HUES64 (cell line): ENCODE data around the gene TAS2R60.

Experiments
- H3K27ac ChIP-seq: 2 replicates; pipeline ENCODE4 v1.7.0; 2013; ENCODE audit warnings: low read depth, low read length, inconsistent platforms
- H3K27me3 ChIP-seq: 2 replicates; pipeline ENCODE4 v1.6.1; 2013; ENCODE audit warnings: mild to moderate bottlenecking, low read length; ENCODE audit not compliant: insufficient read depth
- H3K36me3 ChIP-seq: 2 replicates; pipeline ENCODE4 v1.6.1; 2013; ENCODE audit warnings: mild to moderate bottlenecking, low read length; ENCODE audit not compliant: insufficient read depth
- H3K4me1 ChIP-seq: 2 replicates; pipeline ENCODE4 v1.6.1; 2013; ENCODE audit warnings: mild to moderate bottlenecking, low read length, moderate library complexity; ENCODE audit not compliant: insufficient read depth
- H3K4me3 ChIP-seq: 2 replicates; pipeline ENCODE4 v1.5.1; 2013; ENCODE audit warnings: mild to moderate bottlenecking, low read length, moderate library complexity
- H3K9ac ChIP-seq: 2 replicates; pipeline ENCODE4 v1.6.1; 2013; ENCODE audit warnings: mild to moderate bottlenecking, low read depth, low read length
- H3K9me3 ChIP-seq: 2 replicates; pipeline ENCODE4 v1.6.1; 2013; ENCODE audit warnings: low read depth, low read length; ENCODE audit not compliant: insufficient read depth
- WGBS: fragments of 150-250, 120-280 bp; methylation state at CpG from one replicate; pipeline ENCODE4 v1.1.7; 2013; ENCODE audit warnings: missing lambda C conversion rate; 5-methylcytosine and 5-hydroxymethylcytosine counted together

The TAS2R60 gene

DNA sequence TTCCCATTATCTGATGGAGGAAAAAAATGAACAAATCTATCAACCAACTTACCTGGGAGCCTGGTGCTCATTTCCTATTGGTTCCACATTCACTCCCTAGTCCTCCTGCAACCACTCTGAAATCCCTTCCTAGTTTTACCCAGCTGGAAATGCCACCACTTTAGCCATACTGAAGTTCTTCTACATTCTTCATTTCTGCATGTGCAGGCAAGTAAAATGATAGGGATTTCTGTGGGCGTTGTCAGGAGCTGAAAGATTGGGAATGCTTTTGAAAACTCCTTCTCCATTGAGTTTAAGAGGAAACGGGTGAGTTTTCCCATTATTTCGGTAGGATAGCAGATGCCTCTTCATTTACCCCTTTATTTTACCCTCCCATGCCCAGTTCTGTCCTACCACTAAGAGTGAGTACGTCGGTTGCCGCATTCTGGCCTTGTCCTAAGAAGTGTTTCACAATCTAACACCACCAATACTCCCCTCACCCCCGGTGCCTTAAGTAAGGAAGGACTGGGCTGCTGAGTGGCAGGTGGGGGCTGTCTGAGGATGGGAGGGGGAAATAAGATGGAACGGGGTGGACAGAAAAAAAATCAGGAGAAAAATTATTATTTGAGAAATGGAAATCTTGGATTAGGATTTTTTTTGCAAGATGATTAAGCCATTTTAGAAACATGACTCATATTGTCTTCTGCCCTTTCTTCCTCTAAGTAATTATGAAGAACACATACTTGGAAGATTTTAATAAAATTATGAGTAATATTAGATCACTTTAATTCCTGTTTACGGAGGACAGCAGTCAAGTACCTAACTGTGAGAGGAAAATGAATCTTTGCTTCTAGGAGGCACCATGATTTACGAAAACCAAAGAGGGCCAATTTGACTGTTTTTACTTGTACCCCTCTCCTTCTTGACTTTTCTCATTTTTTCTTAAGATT is 13.2 kb upstream of the TAS2R60 start:
- Histone ChIP-seq H3K9ac (no peak overlapping the region), H3K36me3 (no peaks in the 10 kb centered on the region), H3K4me1 (no peaks in the 10 kb centered on the region), H3K27me3 (no peaks in the 10 kb centered on the region), H3K4me3 (no peak overlapping the region), H3K27ac (no peak overlapping the region), H3K9me3 (no peaks in the 10 kb centered on the region)
- WGBS: 92% methylated on average over 10 of the region's 10 CpGs

DNA sequence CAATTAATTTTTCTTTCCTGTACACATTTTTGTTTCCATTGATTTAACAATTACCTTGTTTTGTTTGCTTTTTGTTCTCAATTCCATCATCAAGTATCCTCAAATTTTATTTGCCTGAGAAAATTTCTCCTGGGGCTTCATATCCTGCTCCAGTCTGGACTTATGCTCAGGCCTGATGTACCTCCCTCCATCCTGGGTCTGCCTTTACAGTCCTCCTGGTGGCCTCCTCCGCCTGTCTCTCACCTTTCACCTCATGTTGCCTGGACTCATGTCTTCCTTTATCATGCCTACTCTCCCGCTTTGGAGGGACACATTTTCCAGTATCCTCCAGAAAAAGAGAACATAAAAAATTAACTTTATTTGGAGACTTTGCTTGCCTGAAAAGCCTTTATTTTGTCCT is 12.1 kb upstream of the TAS2R60 start:
- Histone ChIP-seq H3K27ac (no peak overlapping the region), H3K36me3 (no peaks in the 10 kb centered on the region), H3K4me1 (peaks cover 2% of the 10 kb centered on the region; the same call in 1 of the 2 replicates), H3K4me3 (no peak overlapping the region), H3K9me3 (no peaks in the 10 kb centered on the region), H3K9ac (no peak overlapping the region), H3K27me3 (no peaks in the 10 kb centered on the region)
- 85% methylated on average over 2 of the region's 2 CpGs for WGBS

DNA sequence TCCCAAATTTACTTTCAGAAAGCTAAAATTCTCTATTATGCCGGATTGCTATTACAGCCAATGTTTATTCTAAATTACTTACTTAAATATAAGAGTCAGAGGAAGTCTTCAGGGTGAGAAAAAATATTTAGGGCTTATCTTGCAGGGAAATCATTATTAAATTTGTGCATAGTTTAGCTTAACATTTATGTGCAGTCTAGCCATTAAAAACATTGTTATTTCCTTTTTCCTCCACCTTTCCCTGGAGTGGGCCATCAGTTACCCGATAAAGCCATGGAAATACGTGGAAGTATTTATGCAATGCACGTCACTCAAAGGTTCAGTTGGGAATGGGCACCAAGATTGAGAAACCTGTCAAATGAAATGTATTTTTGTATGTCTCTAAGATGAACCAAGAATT is 9.5 kb upstream of the TAS2R60 start:
- Histone ChIP-seq H3K9me3 (no peaks in the 10 kb centered on the region), H3K27me3 (no peaks in the 10 kb centered on the region), H3K4me1 (peaks cover 14% of the 10 kb centered on the region; the same call in 1 of the 2 replicates), H3K4me3 (no peak overlapping the region), H3K9ac (no peak overlapping the region), H3K27ac (no peak overlapping the region), H3K36me3 (no peaks in the 10 kb centered on the region)
- 96% methylated on average over 3 of the region's 4 CpGs for WGBS

DNA sequence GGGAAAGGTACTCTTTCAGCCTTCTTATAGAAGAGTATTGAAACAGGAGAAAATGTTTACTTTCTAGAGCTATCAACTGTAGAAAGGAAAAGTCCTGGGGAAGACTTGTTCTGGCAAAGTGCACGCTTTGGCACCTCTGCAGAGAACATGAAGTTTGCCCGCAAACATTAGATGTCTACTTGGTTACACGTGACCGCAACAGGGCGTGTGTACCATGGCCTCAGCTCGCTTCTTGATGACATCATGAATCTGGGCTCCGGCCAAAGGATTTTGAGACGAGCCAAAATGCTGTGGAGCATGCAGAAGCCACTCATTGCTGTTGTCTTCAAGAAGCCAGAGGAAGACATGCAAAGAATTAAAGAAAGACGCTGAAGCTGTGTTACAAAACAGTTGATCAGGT is 8.6 kb upstream of the TAS2R60 start:
- Histone ChIP-seq H3K4me3 (no peak overlapping the region), H3K4me1 (peaks cover 14% of the 10 kb centered on the region; the same call in 1 of the 2 replicates), H3K36me3 (no peaks in the 10 kb centered on the region), H3K27me3 (no peaks in the 10 kb centered on the region), H3K27ac (no peak overlapping the region), H3K9ac (no peak overlapping the region), H3K9me3 (no peaks in the 10 kb centered on the region)
- WGBS: 95% methylated on average over 9 of the region's 9 CpGs

DNA sequence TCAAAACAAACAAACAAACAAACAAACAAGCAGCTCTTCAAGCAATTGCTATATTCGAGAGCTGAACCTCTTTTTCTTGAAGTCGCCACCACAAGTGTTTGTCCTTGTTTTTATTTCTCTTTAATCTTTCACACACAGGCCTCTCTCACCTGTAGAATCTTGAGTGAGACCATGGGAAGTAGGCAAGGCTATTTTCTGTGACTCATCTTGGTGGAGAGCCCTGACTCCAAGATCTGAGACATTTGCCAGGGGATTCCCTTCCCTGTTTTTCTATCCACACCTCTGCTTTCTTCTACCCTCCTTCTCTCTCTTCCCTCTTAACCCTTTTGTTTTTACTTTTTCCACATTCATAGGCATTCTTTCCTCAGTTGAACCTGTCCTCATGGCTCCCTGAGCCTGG is 8.0 kb upstream of the TAS2R60 start:
- no peak overlapping the region for H3K9ac ChIP-seq
- no peaks in the 10 kb centered on the region for H3K9me3 ChIP-seq
- H3K27ac ChIP-seq: no peak overlapping the region
- H3K27me3 ChIP-seq: no peaks in the 10 kb centered on the region
- H3K4me1 ChIP-seq: peaks cover 14% of the 10 kb centered on the region; the same call in 1 of the 2 replicates
- 93% methylated on average over 2 of the region's 2 CpGs for WGBS
- no peak overlapping the region for H3K4me3 ChIP-seq
- H3K36me3 ChIP-seq: no peaks in the 10 kb centered on the region

DNA sequence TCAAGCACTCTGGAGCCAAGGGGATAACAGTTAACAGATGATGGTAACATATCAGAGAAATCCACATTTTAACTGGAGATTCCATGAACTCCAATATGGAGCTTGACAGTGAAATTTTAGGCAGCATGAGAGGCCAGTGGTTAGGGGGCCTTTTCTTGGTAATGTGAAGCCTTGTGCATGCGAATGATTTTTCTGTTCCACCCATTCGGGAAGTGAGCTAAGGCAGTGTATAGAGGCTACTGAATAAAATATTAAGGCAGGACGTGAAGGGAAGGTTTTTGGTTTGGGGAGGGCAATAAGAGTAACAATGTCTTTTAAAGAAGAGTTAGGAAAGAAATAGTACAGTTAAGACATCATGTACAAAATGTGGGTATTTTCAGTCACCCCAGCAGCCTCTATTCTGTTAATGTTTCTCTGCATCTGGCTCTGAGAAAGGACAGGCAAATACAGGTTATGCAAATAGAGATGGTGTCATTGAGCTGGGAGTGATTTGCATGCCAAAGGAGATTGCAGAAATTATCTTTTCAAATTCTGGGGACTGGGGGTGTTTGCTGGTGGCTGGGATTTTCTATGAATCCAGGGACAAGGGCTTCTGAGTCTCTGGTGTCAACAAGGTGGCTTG is 6.8 kb upstream of the TAS2R60 start:
- 75% methylated on average over 3 of the region's 3 CpGs for WGBS
- no peak overlapping the region for H3K9ac ChIP-seq

DNA sequence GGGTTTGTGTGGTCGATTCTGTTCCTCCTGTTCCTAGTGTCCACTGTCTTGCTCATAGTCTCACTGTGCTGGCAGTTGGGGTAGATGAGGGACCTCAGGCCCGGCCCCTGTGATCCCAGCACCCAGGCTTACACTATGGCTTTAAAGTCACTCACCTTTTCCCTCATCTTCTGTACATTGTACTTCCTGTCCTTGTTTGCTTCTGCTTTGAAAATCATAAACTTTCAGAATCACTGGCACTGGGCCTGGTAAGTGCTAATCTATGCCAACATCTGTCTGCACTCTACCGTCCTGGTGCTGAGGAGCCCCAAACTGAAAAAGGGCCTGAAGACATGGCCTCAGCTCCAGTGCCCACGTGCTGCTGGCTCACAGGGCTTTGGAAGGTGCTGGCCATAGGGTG is 5.7 kb upstream of the TAS2R60 start:
- no peaks in the 10 kb centered on the region for H3K36me3 ChIP-seq
- peaks cover 14% of the 10 kb centered on the region; the same call in 1 of the 2 replicates for H3K4me1 ChIP-seq
- no peak overlapping the region for H3K9ac ChIP-seq
- 95% methylated on average over 4 of the region's 4 CpGs for WGBS
- H3K27me3 ChIP-seq: no peaks in the 10 kb centered on the region
- H3K9me3 ChIP-seq: no peaks in the 10 kb centered on the region
- H3K4me3 ChIP-seq: no peak overlapping the region
- H3K27ac ChIP-seq: no peak overlapping the region

More for the DNA sequence above, 6.8 kb upstream of the TAS2R60 start:
- Histone ChIP-seq H3K4me1 (peaks cover 14% of the 10 kb centered on the region; the same call in 1 of the 2 replicates), H3K36me3 (no peaks in the 10 kb centered on the region), H3K9me3 (no peaks in the 10 kb centered on the region), H3K27me3 (no peaks in the 10 kb centered on the region), H3K27ac (no peak overlapping the region; the same call in 1 of the 2 replicates), H3K4me3 (no peak overlapping the region)

DNA sequence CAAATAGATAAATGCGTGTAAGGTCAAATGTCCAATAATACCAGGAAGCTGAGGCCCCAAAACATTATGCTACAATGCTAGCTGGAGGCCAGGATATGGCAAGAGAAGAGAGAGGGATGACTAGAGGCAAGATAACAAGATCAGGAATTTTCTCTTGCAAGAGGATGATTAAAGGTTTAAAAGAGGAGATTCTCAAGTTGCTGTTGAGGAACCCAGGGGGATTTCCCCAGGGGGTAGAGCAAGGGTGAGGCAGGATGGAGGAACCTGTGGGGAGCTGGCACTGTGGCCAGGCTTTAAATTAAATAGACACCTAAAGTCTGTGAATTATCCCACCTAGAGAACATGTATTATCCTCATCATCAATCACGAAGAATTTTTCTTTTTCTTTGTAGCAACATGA is 3.4 kb upstream of the TAS2R60 start:
- Histone ChIP-seq H3K27me3 (no peaks in the 10 kb centered on the region), H3K4me1 (peaks cover 14% of the 10 kb centered on the region), H3K27ac (no peak overlapping the region), H3K9ac (no peak overlapping the region), H3K4me3 (no peak overlapping the region), H3K36me3 (no peaks in the 10 kb centered on the region), H3K9me3 (no peaks in the 10 kb centered on the region)
- WGBS: 100% methylated on average over 2 of the region's 2 CpGs

DNA sequence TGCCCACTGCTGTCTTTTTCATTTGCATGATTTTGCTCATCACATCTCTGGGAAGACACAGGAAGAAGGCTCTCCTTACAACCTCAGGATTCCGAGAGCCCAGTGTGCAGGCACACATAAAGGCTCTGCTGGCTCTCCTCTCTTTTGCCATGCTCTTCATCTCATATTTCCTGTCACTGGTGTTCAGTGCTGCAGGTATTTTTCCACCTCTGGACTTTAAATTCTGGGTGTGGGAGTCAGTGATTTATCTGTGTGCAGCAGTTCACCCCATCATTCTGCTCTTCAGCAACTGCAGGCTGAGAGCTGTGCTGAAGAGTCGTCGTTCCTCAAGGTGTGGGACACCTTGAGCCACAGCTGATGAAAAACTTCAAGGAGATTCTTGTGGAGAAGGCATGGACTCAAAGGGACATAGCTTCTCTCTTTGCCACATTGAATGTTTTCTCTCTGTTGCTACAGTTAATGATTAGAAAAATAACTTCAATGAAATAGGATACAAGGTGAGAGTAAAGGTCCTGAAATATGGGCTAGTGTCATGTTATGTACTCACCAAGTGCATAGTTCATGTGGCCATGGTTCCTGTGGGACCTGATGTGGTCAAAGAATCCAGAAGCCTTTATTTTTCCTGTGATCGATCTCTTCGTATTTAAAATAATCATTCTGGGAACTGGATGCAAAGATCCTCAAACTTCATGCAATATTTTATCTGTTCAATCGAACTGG is 970 bp downstream of the TAS2R60 start:
- WGBS: 95% methylated on average over 6 of the region's 6 CpGs
- Histone ChIP-seq H3K36me3 (no peaks in the 10 kb centered on the region), H3K27me3 (no peaks in the 10 kb centered on the region)

DNA sequence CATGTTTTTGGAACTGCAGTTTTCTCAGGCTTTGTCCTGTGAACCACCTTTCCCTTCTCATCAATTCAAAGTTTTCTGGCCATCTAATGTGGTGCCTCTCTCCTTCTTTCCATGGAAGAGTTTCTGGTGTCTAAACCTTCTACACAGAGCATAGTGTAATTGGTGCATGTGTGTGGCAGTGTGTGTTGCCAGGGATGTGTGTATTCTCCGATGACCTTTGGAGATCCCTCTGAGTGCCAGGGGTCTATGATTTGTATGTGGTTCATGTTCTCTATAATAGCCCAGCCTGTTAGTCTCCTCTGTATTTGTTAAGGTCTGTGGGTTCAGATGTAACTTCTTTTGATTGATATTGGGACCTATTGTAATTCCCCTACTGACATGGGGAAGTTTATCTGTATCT is 1.5 kb downstream of the TAS2R60 start:
- H3K4me1 ChIP-seq: peaks cover 17% of the 10 kb centered on the region; the same call in 1 of the 2 replicates
- no peak overlapping the region for H3K4me3 ChIP-seq
- 88% methylated on average over 1 of the region's 1 CpG for WGBS
- H3K9me3 ChIP-seq: no peaks in the 10 kb centered on the region
- H3K27me3 ChIP-seq: no peaks in the 10 kb centered on the region
- H3K9ac ChIP-seq: no peak overlapping the region
- H3K36me3 ChIP-seq: no peaks in the 10 kb centered on the region
- no peak overlapping the region for H3K27ac ChIP-seq

More for the DNA sequence above, 970 bp downstream of the TAS2R60 start:
- Histone ChIP-seq H3K9me3 (no peaks in the 10 kb centered on the region), H3K4me3 (no peak overlapping the region), H3K9ac (no peak overlapping the region), H3K4me1 (peaks cover 17% of the 10 kb centered on the region; the same call in 1 of the 2 replicates), H3K27ac (no peak overlapping the region)

DNA sequence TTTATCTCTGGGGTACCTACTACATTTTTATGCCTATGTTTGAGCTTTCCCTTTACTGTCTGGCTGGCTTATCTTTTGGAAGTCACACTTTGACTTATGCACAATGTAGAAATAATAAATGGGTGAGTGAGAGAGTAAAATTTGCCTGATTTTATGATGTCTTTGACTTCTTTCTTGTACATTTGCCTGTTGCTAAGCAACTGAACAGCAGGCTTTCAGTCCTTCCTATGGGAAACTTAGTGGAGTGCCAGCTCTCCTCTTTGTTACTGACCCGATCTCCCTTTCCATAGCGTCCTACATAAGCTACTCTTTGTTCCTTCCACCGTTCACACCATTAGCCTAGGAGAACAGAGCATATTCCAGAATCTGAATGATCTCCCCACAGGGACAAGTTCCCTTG is 4.2 kb downstream of the TAS2R60 start:
- H3K27me3 ChIP-seq: no peaks in the 10 kb centered on the region
- no peaks in the 10 kb centered on the region for H3K36me3 ChIP-seq
- no peak overlapping the region for H3K4me3 ChIP-seq
- no peaks in the 10 kb centered on the region for H3K9me3 ChIP-seq
- peaks cover 17% of the 10 kb centered on the region; the same call in 1 of the 2 replicates for H3K4me1 ChIP-seq
- no peak overlapping the region for H3K27ac ChIP-seq
- 75% methylated on average over 3 of the region's 3 CpGs for WGBS
- no peak overlapping the region for H3K9ac ChIP-seq
